GM19025 (cell line): ENCODE measurements around the gene RPS6KA5.

Experiments used
- ATAC-seq: cut with Tn5 transposase; IDR thresholded peaks from one replicate; pipeline ENCODE4 v1.9.1; 2021; ENCODE audit warnings: mild to moderate bottlenecking, low read depth, moderate library complexity; ENCODE audit not compliant: unreplicated experiment

The RPS6KA5 gene

DNA sequence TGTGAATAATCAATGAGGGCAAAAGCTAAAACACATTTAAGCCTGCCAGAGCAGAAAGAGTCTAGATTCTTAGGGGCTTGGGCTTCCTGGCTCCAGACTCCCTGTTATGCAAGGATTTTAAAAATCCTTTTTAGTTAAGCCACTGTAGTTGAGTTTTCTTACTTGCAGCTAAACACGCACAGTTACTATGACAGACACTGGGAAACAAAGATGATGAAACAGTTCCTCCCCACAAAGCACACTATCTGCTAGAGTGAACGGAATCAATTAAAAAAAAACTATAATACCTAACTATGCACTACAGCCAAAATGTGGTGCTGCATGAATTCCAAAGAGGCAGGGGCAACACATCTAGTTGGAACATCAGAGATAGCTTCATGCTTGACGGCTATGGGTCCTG is 28.2 kb downstream of the RPS6KA5 start:
- ATAC-seq, result no peak

GRCh38 chr14:91031666-91032065 is 28.8 kb downstream of the RPS6KA5 start:
- ATAC-seq, result no peak

DNA sequence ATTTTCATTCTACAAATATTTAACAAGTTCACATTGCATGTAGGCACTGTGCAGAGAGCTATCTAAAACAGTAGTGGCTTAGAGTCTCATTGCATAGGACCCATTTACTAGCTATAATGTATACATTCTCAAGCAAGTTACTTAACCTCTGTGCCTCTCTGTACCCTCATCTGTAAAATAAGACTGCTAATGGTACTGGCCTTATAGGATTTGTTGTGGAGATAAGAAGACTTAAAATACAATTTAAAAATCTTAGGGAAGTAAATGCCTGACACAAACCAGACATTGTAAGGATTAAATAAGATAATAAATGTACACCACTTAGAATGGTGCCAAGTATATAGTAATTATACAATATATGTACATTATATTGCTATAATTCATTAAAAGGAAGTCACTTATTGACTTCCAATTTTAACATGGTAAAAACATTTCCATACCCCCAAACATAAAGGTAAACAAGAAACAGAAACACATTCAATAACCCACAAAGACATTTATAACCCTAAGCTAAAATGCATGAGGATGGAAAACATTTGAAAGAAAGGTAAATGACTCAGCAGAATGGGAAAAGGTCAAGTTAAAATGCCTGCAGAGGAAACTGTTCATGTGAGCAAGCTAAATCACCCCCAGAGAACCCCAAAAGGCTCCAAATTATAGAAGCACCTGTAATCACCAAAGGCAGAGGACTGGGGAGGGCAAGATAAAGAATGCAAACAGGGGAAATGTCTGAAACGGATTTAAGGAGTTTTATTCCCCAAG is 30.8 kb downstream of the RPS6KA5 start:
- no peak for ATAC-seq

DNA sequence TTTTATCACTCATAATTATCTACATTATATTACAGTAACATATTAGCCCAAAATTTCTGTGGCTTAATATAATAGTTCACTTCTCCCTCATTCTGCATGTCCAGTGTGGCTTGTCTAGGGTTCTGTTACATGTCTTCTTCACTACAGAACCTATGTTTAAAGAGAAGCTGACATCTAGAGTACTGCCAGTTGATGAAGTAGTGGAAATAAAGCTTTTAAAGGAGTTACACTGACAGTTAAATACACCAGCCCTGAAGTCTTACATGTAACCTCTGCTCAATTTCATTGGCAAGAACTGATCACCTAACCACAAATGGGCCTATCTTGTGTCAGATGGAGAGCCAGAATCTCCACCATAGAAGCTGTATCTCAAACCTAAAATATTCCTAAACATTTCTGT is 32.9 kb downstream of the RPS6KA5 start:
- ATAC-seq, result no peak

- ATAC-seq, result peak; percentile 87
Observed at GRCh38 chr14:91022622-91023028, 37.8 kb downstream of the RPS6KA5 start.

DNA sequence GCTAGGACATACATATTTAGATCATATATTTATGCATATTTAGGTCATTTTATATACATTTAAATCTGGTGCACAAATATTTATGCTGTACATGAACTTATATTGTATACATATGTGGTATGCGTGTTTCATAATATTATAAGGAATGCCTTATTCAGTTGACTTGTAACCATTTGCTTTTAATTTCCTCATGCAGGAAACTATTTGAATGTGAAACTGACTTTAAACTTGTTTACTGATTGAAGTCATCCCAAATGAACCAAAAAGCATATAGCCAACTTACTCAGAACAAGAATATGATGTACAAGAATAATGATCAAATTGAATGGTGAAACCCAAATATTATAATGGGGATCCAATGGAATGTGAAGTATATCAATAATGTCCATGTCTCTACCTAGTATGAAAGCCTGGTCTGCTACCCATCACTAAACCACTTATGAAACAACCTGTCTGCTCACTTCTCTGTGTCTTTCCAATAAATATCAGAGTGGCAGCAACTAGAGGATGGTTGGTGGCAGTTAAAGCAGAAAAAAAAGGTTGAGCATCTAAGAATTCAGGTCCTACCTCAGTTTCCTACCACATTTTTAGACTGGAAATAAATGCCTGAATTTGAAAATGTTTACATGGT is 38.3 kb downstream of the RPS6KA5 start:
- peak; percentile 55 for ATAC-seq

- ATAC-seq, result no peak
Observed at GRCh38 chr14:91021115-91021514, 39.3 kb downstream of the RPS6KA5 start.

DNA sequence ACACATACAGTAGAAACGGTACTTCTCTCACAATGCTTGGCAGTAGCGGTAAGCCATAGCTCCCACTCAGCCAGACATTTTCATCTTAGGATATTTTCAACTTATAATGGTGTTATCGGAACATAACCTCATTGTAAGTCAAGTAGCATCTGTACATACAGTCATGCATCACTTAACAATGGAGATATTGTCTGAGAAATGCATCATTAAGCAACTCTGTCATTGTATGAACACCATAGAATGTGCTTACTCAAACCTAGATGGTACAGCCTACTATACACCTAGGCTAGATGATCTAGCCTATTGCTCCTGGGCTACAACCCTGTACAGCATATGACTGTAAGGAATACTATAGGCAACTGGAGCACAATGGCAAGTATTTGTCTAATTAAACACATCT is 40.8 kb downstream of the RPS6KA5 start:
- ATAC-seq, result no peak

GRCh38 chr14:91018481-91018880 is 42.0 kb downstream of the RPS6KA5 start:
- no peak for ATAC-seq

GRCh38 chr14:91016800-91017410 is 43.5 kb downstream of the RPS6KA5 start:
- no peak for ATAC-seq

GRCh38 chr14:91015435-91015834 is 45.0 kb downstream of the RPS6KA5 start:
- ATAC-seq, result no peak

- ATAC-seq, result no peak
Observed at GRCh38 chr14:91012045-91012444, 48.4 kb downstream of the RPS6KA5 start.

- ATAC-seq, result no peak
Observed at GRCh38 chr14:91010153-91010533, 50.3 kb downstream of the RPS6KA5 start.

- ATAC-seq, result peak; percentile 89
Observed at GRCh38 chr14:91009501-91010152, 50.8 kb downstream of the RPS6KA5 start.

DNA sequence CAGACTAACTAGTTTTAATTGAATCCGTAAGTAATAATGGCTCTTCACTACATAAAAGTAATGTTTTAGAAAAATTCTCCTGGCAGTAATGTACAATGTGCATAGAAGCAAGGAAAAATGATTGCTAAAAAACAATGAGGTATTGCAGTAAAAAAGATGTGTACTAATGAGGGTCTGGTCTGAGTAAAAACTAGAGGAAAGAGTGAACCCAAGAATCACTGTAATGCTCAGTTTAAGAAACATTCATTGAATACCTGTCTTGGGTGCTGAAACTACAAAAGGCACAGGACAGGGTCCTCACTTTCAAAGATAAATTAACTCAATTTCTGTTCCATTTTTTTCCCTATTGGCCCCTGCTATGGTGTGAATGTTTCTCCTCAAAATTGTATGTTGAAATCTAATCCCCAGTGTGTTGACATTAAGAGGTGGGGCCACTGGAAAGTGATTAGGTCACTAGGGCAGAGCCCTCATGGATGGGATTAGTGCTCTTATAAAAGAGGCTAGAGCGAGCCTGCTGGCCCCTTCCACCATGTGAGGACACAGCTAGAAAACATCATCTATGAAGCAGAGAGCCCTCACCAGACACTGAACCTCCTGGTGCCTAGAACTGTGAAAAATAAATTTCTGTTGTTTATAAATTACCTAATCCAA is 51.6 kb downstream of the RPS6KA5 start:
- ATAC-seq, result no peak

DNA sequence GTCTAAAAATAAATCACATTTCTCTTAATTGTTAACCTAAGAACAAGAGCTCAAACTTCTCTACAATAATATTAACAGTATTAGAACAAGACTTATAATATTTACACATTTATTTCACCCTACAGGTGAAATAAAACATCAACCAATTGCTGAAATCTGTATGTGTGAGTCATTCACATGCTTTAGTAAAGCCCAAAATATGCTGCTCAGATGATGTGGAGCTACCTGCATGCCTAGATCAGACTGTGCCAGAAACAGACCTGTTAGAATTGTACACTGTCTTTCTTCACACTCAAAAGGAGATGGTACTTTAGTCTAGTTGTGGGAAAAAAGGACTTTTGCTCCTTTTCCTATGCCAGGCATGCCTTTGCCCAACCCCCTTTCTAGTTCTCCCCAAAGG is 54.7 kb downstream of the RPS6KA5 start:
- ATAC-seq, result no peak

- ATAC-seq, result no peak
Observed at GRCh38 chr14:91004987-91005386, 55.5 kb downstream of the RPS6KA5 start.

- no peak for ATAC-seq
Observed at GRCh38 chr14:90999299-90999698, 61.1 kb downstream of the RPS6KA5 start.

DNA sequence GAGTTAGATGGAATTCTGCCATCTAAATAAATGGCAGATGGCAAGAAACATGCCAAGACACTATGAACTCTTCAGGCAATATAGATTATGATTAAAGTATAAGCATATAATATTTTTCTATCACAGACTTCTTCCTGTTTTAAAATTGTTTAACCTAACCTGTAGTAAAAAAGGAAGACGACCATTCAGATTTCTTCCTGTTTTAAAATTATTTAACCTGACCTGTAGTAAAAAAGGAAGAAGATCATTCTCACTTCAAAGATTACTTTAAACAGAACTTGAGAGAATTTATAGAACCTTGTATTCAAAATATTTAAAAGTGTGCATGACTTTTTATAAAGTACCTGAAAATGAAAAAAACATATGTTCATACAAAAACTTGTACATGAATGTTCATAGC is 63.5 kb downstream of the RPS6KA5 start:
- no peak for ATAC-seq

DNA sequence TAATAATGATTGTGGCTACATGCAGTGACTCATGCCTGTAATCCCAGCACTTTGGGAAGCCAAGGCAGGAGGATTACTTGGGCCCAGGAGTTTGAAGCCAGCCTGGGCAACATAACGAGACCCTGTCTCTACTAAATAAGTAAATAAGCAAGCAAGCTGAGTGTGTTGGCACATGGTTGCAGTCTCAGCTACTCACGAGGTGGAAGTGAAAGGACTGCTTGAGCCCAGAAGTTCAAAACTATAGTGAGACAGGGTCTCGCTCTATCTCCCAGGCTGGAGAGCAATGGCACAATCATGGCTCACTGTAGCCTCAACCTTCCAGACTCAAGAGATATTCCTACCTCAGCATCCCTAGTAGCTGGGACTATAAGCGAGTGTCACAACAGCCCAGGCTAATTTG is 64.7 kb downstream of the RPS6KA5 start:
- no peak for ATAC-seq

DNA sequence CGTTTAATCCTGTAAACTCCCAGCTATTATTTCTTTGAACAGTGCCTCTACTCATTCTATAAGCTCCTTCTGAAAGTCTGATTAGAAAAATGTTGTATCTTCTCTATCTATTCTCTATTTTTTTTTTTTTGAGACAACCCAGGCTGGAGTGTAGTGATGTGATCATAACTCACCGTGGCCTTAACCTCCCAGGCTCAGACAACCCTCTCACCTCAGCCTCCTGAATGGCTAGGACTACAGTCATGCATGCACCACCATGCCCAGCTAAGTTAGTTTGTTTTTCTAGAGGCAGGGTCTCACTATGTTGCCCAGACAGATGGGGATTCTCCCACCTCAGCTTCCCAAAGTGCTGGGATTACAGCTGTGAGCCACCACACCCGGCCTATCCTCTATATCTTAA is 66.6 kb downstream of the RPS6KA5 start:
- no peak for ATAC-seq
